Choroid plexus epithelial cell (primary cell): ENCODE data around the gene CLRN2.

Experiments used
- DNase-seq: peaks from one replicate; pipeline ENCODE4 v3.0.0-alpha.2; 2010; ENCODE audit warnings: low read depth
- H3K4me3 ChIP-seq: 2 replicates; pipeline ENCODE4 v1.5.1; 2011; ENCODE audit warnings: low read depth, mild to moderate bottlenecking, control low read depth, low read length, moderate library complexity
- CTCF ChIP-seq: conservative IDR thresholded peaks from 2 replicates; pipeline ENCODE4 v1.5.1; 2011; ENCODE audit warnings: low read depth, mild to moderate bottlenecking, control low read depth, inconsistent platforms, low read length, moderate library complexity

CLRN2 gene

GRCh38 chr4:17512973-17513665 lies 1.8 kb upstream of the CLRN2 start:
- no peak for TF ChIP-seq CTCF
- no peak overlapping the region for H3K4me3 ChIP-seq
- no peak for DNase-seq

GRCh38 chr4:17515445-17516407 lies 761 bp downstream of the CLRN2 start:
- no peak for TF ChIP-seq CTCF
- H3K4me3 ChIP-seq: no peak overlapping the region
- DNase-seq: no peak

- no peak for DNase-seq
- H3K4me3 ChIP-seq: no peak overlapping the region
Observed at GRCh38 chr4:17516980-17517379, 2.0 kb downstream of the CLRN2 start.

GRCh38 chr4:17517664-17518063 lies 2.7 kb downstream of the CLRN2 start:
- H3K4me3 ChIP-seq: no peak overlapping the region
- no peak for TF ChIP-seq CTCF
- DNase-seq: no peak

More at GRCh38 chr4:17516980-17517379, 2.0 kb downstream of the CLRN2 start:
- no peak for TF ChIP-seq CTCF

- no peak for TF ChIP-seq CTCF
- DNase-seq: no peak
- no peak overlapping the region for H3K4me3 ChIP-seq
Observed at GRCh38 chr4:17521595-17521994, 6.6 kb downstream of the CLRN2 start.

GRCh38 chr4:17523662-17524061 lies 8.7 kb downstream of the CLRN2 start:
- H3K4me3 ChIP-seq: no peak overlapping the region
- no peak for DNase-seq
- no peak for TF ChIP-seq CTCF
